LoVo (cell line): ENCODE measurements around the gene FIGNL1.
"Not testable (repeated sequence)": the region's sequence is repeated elsewhere in the genome, so short reads cannot be mapped to it uniquely, and the experiment has no call there.

Source experiments
- DNase-seq: peaks from one replicate; pipeline ENCODE4 v3.0.0-alpha.2; 2016; ENCODE audit warnings: low spot score

The FIGNL1 gene

GRCh38 chr7:50471970-50472369 is 21.8 kb upstream of the FIGNL1 start:
- no peak for DNase-seq

- DNase-seq = no peak
These were observed 20.4 kb upstream of the FIGNL1 start for GRCh38 chr7:50470250-50471163.

DNA sequence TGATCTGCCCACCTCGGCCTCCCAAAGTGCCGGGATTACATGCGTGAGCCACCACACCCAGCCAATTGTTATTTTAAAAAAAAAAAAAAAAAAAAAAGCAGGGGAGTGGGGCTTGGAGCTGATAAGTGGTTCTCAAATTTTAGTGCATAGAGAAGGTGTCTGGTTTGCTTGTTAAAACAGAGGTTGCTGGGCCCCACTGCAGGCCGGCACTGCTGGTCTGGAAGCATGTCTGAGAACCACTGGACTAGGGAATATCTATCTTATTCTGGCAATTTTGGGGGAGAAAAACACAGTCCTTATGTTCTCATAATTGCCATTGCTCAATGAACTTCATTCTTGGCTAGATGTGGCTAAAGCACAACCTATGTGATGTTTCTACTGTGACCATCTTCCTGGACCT is 19.0 kb upstream of the FIGNL1 start:
- DNase-seq = no peak

DNA sequence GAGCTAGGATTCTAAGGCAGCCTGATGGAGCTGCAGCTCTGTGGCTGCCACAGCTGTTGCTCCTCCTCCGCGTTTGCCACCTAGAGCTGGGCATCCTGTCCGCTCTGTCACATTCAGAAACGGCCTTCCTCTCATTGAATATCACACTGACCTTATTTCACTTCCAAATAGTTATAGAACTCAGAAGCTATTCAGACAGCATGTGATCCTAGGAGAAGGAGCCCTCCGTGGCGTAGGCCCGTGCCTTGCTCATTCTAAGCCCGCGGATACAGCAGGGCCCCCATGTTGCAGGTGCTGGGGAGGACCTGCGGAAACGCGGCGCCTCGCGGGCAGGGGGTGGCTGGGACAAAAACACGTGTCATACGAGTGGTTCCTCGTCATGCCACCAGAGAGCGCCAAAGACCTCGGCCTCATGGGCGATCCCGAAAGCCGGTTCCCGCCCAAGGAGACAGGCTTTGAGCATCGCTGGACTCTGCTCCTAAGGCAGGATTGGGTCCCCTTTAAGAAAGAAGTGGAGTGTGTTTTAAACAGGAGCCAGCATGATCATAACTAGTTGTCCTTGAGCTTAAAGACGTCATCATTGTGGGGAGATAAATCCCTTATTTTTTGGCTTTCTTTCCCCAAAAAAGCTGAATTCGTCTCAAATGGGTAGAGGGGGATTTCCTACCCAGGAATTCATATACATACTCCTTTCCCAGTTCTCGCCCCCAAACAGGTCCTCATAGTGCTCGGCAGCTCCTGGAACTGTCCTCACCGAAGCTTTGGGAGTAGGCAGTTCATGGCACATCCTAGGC is 17.9 kb upstream of the FIGNL1 start:
- peak; percentile 82 for DNase-seq

GRCh38 chr7:50466815-50467585 is 16.9 kb upstream of the FIGNL1 start:
- DNase-seq = no peak

DNA sequence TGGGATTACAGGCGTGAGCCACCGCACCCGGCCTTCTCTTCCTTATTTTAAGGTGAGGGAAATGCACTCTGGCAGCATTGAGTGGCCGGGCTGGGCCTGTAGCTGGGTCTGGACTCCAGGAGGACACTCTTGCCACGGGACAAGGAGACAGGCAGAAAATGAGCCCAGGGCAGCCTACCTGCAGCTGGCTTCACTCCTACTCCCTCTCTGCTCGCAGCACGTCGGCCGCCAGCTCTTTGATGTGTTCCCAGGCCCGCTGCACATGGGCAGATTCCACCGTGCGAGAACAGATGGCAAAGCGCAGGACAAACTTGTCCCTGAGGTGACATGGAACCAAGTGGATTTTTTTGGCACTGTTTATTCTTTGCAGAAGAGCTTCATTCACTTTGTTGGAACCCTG is 12.9 kb upstream of the FIGNL1 start:
- DNase-seq = no peak

DNA sequence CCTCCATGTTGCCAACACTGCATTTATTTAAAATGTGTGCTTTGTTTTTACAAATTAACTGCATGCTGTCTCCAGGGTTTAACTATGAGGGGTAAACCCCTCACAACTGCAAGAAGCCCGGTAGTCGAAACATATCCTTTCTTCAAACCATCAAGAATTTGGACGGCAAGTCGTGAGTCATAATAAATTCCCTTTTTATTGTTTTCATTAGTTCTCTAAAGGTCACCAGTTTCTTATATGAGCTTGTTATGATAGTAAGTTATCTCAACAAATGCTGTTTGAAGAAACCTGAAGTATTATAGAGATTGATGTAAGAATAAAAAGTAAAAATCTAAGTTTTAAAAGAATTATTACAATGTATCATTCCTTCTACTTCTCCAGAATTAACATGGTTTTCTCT is 12.2 kb upstream of the FIGNL1 start:
- DNase-seq = no peak

DNA sequence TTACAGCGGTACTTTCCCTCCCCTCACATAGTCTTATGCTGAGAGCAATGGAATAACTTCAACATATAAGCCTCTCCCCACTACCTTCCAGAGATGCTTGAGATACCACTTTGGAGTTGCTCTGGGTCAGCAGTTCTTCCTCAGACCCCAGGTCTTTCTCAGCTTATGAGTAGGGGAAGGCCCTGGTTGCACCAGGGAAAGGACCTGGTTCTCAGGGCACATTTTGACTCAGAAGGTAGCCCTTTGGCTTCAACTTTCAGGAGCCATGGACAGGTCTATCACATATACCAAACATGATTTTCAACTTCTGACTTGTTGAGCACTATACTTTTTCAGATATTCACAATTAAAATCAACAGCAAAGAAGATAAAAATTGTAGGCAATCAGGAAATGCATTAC is 11.5 kb upstream of the FIGNL1 start:
- DNase-seq = no peak

DNA sequence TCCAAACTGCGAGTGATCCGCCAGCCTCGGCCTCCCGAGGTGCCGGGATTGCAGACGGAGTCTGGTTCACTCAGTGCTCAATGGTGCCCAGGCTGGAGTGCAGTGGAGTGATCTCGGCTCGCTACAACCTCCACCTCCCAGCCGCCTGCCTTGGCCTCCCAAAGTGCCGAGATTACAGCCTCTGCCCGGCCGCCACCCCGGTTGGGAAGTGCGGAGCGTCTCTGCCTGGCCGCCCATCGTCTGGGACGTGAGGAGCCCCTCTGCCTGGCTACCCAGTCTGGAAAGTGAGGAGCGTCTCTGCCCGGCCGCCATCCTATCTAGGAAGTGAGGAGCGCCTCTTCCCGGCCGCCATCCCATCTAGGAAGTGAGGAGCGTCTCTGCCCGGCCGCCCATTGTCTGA is 9.0 kb upstream of the FIGNL1 start:
- DNase-seq = not testable (repeated sequence)

GRCh38 chr7:50458651-50459050 is 8.5 kb upstream of the FIGNL1 start:
- DNase-seq = not testable (repeated sequence)

GRCh38 chr7:50456371-50457123 is 6.4 kb upstream of the FIGNL1 start:
- DNase-seq = no peak

- DNase-seq = no peak
These were observed 5.5 kb upstream of the FIGNL1 start for GRCh38 chr7:50455658-50456057.

- no peak for DNase-seq
These were observed 4.8 kb upstream of the FIGNL1 start for GRCh38 chr7:50454968-50455367.

- DNase-seq = no peak
These were observed 461 bp upstream of the FIGNL1 start for GRCh38 chr7:50450590-50451032.

DNA sequence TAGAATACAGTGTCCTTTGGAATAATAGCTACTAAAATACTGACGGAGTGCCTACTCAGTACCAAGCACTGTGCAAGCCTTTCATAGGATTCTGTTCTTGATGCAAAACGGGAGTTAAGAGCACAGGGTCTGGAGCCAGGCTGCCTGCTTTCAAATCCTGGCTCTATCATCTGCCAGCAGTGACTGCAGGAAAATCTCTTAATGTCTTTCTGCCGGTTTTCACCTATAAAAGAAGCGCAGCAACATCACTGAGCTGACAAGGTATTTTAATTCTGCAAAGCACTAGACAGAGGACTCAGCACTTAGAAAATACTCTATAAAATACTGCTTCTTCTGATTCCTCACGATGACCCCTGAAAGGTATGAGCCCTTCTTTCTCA is 659 bp downstream of the FIGNL1 start:
- DNase-seq = no peak

GRCh38 chr7:50448823-50449222 is 1.3 kb downstream of the FIGNL1 start:
- DNase-seq = no peak

GRCh38 chr7:50446542-50446960 is 3.6 kb downstream of the FIGNL1 start:
- peak; percentile 88 for DNase-seq

- no peak for DNase-seq
These were observed 13.9 kb downstream of the FIGNL1 start for GRCh38 chr7:50436133-50436806.

DNA sequence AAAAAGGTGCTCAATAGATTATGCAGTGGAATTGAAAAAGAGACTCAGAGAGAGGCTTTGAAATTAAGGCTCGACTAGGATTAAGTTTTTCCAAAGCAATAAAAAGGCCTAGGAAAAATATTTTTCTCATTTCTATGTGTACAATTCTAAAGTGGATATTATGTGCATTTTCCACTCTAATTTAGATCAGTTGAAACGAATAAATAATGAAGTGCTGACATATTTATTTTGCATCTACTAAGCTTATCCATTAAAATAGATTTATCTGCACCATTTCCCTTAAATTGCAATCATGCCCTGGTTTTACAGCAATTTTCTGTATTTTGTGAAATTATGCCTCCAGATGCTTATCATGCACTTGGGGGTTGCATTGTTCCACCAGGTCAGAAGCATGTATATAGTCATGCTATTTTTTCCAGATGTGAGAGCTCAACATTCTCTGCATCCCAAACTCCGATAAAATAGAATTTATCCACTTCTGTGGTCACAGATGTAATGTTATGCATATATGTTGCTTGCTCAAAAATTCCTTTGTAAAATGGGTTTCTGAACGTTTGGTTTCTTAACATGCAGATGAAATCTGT is 18.3 kb downstream of the FIGNL1 start:
- no peak for DNase-seq

- DNase-seq = no peak
These were observed 18.8 kb downstream of the FIGNL1 start for GRCh38 chr7:50431316-50431715.

DNA sequence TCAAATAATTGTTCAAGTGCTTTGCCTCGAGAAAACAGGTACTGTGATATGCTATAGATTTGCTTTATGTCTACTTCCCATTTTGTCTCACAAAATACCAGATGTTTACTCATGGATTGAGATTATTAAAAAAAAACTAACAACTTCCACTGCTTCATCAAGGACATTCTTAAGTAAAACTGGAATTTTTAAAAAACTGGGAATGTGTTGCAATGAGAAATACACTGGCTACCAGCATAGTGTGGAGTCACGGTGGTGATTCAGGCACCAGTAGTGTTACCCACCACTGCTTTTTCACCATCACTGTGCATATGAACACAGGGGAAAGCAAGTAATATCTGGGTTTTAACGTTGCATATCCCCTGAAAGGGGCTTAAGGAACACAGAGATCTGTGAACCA is 21.2 kb downstream of the FIGNL1 start:
- no peak for DNase-seq
